Heart right ventricle (tissue), 16 donors: Measurements from ENCODE around the gene ZNF100. TPM values are rescaled to one million over a fixed set of nuclear protein-coding genes. Genes with fewer than 3 reads are reported as not detected.
"Not testable (repeated sequence)": the region's sequence is repeated elsewhere in the genome, so short reads cannot be mapped to it uniquely, and the experiment has no call there.

Source experiments
- ATAC-seq, 8 donors: fragments of 200-7000 bp; cut with Tn5 transposase; one replicate each; pipeline ENCODE4 v1.9.1; 2020; ENCODE audit warnings: mild to moderate bottlenecking in 8 of 8, moderate library complexity in 8 of 8, moderate number of reproducible peaks in 1 of 8
- DNase-seq, 2 donors: peaks; one replicate each; pipeline ENCODE4 v3.0.0-alpha.2; 2020
- H3K27ac ChIP-seq, 10 donors: fragments of 200-600 bp; sonication (generic) in 2 of 10; one replicate each; pipeline versions ENCODE4 v1.5.0 to v1.8.0; 2020 to 2022; ENCODE audit warnings: mild to moderate bottlenecking in 3 of 10
- H3K27me3 ChIP-seq, 7 donors: fragments of 200-600 bp; one replicate each; pipeline ENCODE4 v1.8.0; 2021 to 2022; ENCODE audit warnings: mild to moderate bottlenecking in 2 of 7
- H3K36me3 ChIP-seq, 9 donors: fragments of 200-600 bp; sonication (generic) in 1 of 9; one replicate each; pipeline versions ENCODE4 v1.5.0 to v1.8.0; 2020 to 2022; ENCODE audit warnings: mild to moderate bottlenecking in 2 of 9
- H3K4me1 ChIP-seq, 9 donors: fragments of 200-600 bp; sonication (generic) in 1 of 9; one replicate each; pipeline versions ENCODE4 v1.5.0 to v1.8.0; 2020 to 2022; ENCODE audit warnings: mild to moderate bottlenecking in 4 of 9
- H3K4me3 ChIP-seq, 10 donors: fragments of 200-600 bp; sonication (generic) in 2 of 10; one replicate each; pipeline versions ENCODE4 v1.5.0 to v1.8.0; 2020 to 2022; ENCODE audit warnings: mild to moderate bottlenecking in 7 of 10, moderate library complexity in 2 of 10
- H3K9me3 ChIP-seq, 11 donors: fragments of 200-600 bp in 10 of 11; sonication (generic) in 2 of 11; one replicate each; pipeline versions ENCODE4 v1.5.0 to v1.8.0; 2013 to 2022; ENCODE audit warnings: mild to moderate bottlenecking in 2 of 11, control low read depth in 1 of 11, moderate library complexity in 1 of 11
- CTCF ChIP-seq, 9 donors: fragments of 200-600 bp; sonication (generic) in 2 of 9; IDR thresholded peaks; one replicate each; pipeline versions ENCODE4 v1.5.0 to v1.8.0; 2021 to 2022; ENCODE audit warnings: antibody characterized with exemption in 9 of 9, mild to moderate bottlenecking in 5 of 9, moderate library complexity in 1 of 9
- WGBS, 2 donors: extraction: QIAGEN DNeasy Blood & Tissue Kit; methylation state at CpG; one replicate each; pipeline ENCODE4 v1.1.7; 2013; ENCODE audit warnings: inconsistent platforms in 1 of 2; 5-methylcytosine and 5-hydroxymethylcytosine counted together
- intact Hi-C, 10 donors: fragments of 100-400 bp; cut with DNase I; formaldehyde crosslinking; loops; one replicate each; pipeline versions ENCODE4 v1.11.1 to v1.14.2; 2022
- polyA plus RNA-seq, 2 donors: library from polyadenylated mRNA; stranded (reverse); fragments of 200-250 nt; gene quantifications; one replicate each; pipeline ENCODE4 v1.2.3, GENCODE V29; 2013
- total RNA-seq, 10 donors: library from RNA; stranded (reverse); fragmentation: NEBNext Ultra II Directional in 3 of 10; extraction: Animal tissue kit (Norgen Biotek cat#: 25700) in 3 of 10; gene quantifications; one replicate each; pipeline versions ENCODE4 v1.2.1 to v1.2.4, GENCODE V29; 2021 to 2023
- donor health status: Arrhythmogenic right ventricular cardiomyopathy.
- donor health status: ischemic (EF 13 %, LVEDD 7.1; RV severe dilation, severe dysfunction).
- donor health status: healthy with polysubstance abuse.
- donor health status: DM: no; HTN: yes; CAD: no.
- donor health status: DM: no; HTN: no; CAD: no.
- donor health status: ischemic (EF 25% LVEDD 6.9; RV normal size, moderate dysfunction).
- donor health status: ischemic (EF 25% LVEDD 5.7; RV mildly dilated, moderate dysfunction).
- donor health status: healthy.
- donor health status: DM: yes; HTN: yes; CAD: no.
- donor health status: Ischemic cardiomyopathy.
- donor health status: ischemic (EF 35%, LVEDD 5.7; RV mildly dilated, moderate dysfunction).
- donor health status: nonischemic (EF 11% LVEDD 7.7; RV severe dilation, severe dysfunction).
- donor health status: DM: yes; HTN: yes; CAD: no.
- donor health status: PGD.
- donor health status: ischemic (EF 29% LVEDD 5.4; RV normal size, mild dysfunction).
- donor health status: nonischemic (EF 23%, LVEDD 6.1; RV moderate dilation, normal function).

Gene ZNF100
- total and polyA plus RNA-seq, 12 donors, result 1.1 to 10.3 (median 5.0) TPM

DNA sequence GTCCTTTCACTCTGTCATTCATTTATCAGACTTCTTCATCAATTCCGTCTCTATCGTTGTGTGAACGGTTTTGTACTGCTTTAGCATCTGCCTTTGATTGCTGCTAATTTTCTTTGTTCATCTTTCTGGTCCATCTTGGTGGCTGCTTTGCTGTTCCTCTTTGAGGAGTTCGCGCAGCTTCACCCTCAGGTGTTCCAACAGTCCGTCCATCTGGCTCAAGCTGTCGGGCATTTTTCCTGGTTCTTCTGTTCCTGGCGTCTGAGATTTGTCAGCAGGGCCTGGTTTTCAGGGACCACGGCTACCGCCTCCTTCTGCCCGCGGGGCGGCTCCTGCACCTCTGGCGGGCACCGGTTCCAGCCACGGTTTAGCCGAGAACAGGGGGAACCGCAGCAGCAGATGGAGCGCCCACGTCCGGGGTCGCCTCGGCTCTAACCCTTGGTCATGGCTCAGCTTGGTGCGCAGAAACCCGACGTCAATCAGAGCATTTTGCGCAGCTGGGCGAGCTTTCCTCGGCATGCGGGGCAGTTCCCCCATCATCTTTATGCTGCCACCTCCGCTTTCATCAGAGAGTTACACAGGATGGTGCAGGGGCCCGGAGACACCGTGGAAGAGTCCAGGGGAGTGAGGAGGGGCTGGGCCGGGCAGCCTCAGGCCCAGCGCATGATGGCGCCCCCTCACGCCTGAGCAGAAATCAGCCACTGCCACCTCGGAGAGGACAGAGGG lies 89.5 kb downstream of the ZNF100 start:
- ATAC-seq (peak in 5 of 8 donors; percentile 34 to 80 (median 75)), DNase-seq (peak in 1 of 2 donors; percentile 44)
- intact Hi-C loops, result no loop called here
- peak in 5 of 9 donors; percentile 14 to 35 (median 18) for TF ChIP-seq CTCF (IDR thresholded peaks at IDR 0.05)
- Histone ChIP-seq H3K36me3 (no peaks in the 10 kb centered on the region), H3K4me3 (peak overlapping the region in 6 of 10 donors; percentile 5 to 44 (median 31)), H3K4me1 (peaks cover 0 to 11% (median 0%) of the 10 kb centered on the region in 9 donors), H3K9me3 (peaks cover 0 to 14% (median 0%) of the 10 kb centered on the region in 11 donors), H3K27me3 (peaks cover 0 to 7% (median 0%) of the 10 kb centered on the region in 7 donors), H3K27ac (peak overlapping the region in 2 of 10 donors; percentile 19 to 34)
- 44 to 60% methylated on average over 38 of the region's 38 CpGs for WGBS, 2 donors

GRCh38 chr19:21674454-21674853 lies 92.9 kb downstream of the ZNF100 start:
- Histone ChIP-seq H3K27ac (peak overlapping the region in 2 of 10 donors; percentile 9 to 29), H3K4me3 (no peak overlapping the region), H3K9me3 (no peaks in the 10 kb centered on the region), H3K27me3 (peaks cover 0 to 7% (median 0%) of the 10 kb centered on the region in 7 donors), H3K4me1 (peaks cover 0 to 11% (median 0%) of the 10 kb centered on the region in 9 donors), H3K36me3 (no peaks in the 10 kb centered on the region)
- peak in 2 of 8 donors; percentile 38 to 52 for ATAC-seq
- intact Hi-C loops, result no loop called here
- no peak for TF ChIP-seq CTCF (IDR thresholded peaks at IDR 0.05)
- WGBS, 2 donors, result 38 to 71% methylated on average over 1 of the region's 1 CpG
- no peak for DNase-seq

- peak in 1 of 2 donors; percentile 62 for DNase-seq
These were observed 93.9 kb downstream of the ZNF100 start for GRCh38 chr19:21673479-21673878.

More at GRCh38 chr19:21673479-21673878, 93.9 kb downstream of the ZNF100 start:
- H3K27me3 ChIP-seq, H3K9me3 ChIP-seq, H3K4me3 ChIP-seq, H3K36me3 ChIP-seq, intact Hi-C loops: not testable (repeated sequence)
- ATAC-seq, result peak in 6 of 8 donors; percentile 34 to 70 (median 49)
- Histone ChIP-seq H3K4me1 (peaks cover 0 to 11% (median 0%) of the 10 kb centered on the region in 9 donors), H3K27ac (peak overlapping the region in 2 of 10 donors; percentile 9 to 29)
- 62 to 73% methylated on average over 2 of the region's 2 CpGs for WGBS, 2 donors

Other genes with a start within 250 kb of the ZNF100 start
- 1 to 10 TPM; 5.0 to 9.5 (median 7.2) TPM for gene ZNF43, start 68.6 kb upstream of the ZNF100 start, total RNA-seq
- 1 to 10 TPM; 1.9 to 7.2 TPM for gene ZNF43, start 68.6 kb upstream of the ZNF100 start, polyA plus RNA-seq
- 10 to 100 TPM in 8 of 10 donors, 1 to 10 TPM in 2; 7.0 to 37.9 (median 18.8) TPM for gene ZNF208, start 243.4 kb upstream of the ZNF100 start, total RNA-seq
- 1 to 10 TPM; 2.8 to 8.1 TPM for gene ZNF208, start 243.4 kb upstream of the ZNF100 start, polyA plus RNA-seq